ENCODE measurements around the gene DPPA5.

DNA sequence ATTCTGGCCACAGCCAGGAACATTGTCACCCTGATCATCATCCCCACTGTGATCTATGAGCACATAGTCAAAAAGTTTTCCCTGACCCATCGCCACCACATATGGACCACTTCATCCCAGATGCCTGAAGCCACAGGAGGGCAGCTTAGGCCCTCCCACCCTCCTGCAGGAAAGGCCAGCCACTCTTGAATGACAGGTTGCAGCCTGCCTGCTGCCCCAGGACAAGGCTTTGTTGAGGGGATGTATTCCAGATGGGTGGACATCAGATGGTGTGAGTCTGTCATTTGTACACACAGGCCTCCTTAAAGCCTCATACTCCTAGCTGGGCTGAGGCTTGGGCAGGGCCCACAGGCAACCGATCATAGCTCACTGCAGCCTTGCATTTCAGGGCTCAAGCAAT, 30.8 kb downstream of the DPPA5 start:
- no peak for TF ChIP-seq EZH2 (IDR thresholded peaks at IDR 0.05)
- no peak for TF ChIP-seq POLR2AphosphoS5 (IDR thresholded peaks at IDR 0.05; ENCODE audit: borderline replicate concordance, low read depth, low read length)
- TF ChIP-seq FOXP2 (optimal IDR thresholded peaks at IDR 0.05; ENCODE audit: control extremely low read depth, extremely low read length, insufficient read depth), result no peak

All from SK-N-MC (cell line).